Loucy (cell line): ENCODE measurements around the gene NKAIN2.

ENCODE experiments used
- H2AFZ ChIP-seq: fragments of 200-600 bp; sonication (generic); 2 replicates; pipeline ENCODE4 v1.6.0; 2016; ENCODE audit warnings: antibody characterized with exemption, mild to moderate bottlenecking, low read length, moderate library complexity
- H3F3A ChIP-seq: fragments of 200-600 bp; 2 replicates; pipeline ENCODE4 v1.6.0; 2016; ENCODE audit warnings: antibody characterized with exemption, low read depth, mild to moderate bottlenecking
- H3K27me3 ChIP-seq: fragments of 200-600 bp; sonication (generic); 2 replicates; pipeline ENCODE4 v1.6.1; 2014; ENCODE audit warnings: low read length, mild to moderate bottlenecking; ENCODE audit not compliant: insufficient read depth, poor library complexity, severe bottlenecking
- H3K36me3 ChIP-seq: fragments of 200-600 bp; sonication (generic); 2 replicates; pipeline ENCODE4 v1.6.1; 2016; ENCODE audit warnings: low read length; ENCODE audit not compliant: insufficient read depth
- H3K4me1 ChIP-seq: fragments of 200-600 bp; sonication (generic); 2 replicates; pipeline ENCODE4 v1.5.1; 2014; ENCODE audit warnings: low read length, mild to moderate bottlenecking; ENCODE audit not compliant: insufficient read depth, poor library complexity, severe bottlenecking
- H3K4me2 ChIP-seq: fragments of 200-600 bp; sonication (generic); 2 replicates; pipeline ENCODE4 v1.6.0; 2014; ENCODE audit warnings: antibody characterized with exemption, low read length, low read depth, mild to moderate bottlenecking; ENCODE audit not compliant: poor library complexity, severe bottlenecking
- H3K4me3 ChIP-seq: fragments of 200-600 bp; sonication (generic); 2 replicates; pipeline ENCODE4 v1.5.1; 2014; ENCODE audit warnings: low read length, mild to moderate bottlenecking, mixed read lengths; ENCODE audit not compliant: poor library complexity, severe bottlenecking
- H3K79me2 ChIP-seq: fragments of 200-600 bp; sonication (generic); 2 replicates; pipeline ENCODE4 v1.6.1; 2014; ENCODE audit warnings: low read length; ENCODE audit not compliant: insufficient read depth
- H3K9ac ChIP-seq: fragments of 200-600 bp; sonication (generic); 2 replicates; pipeline ENCODE4 v1.6.0; 2014; ENCODE audit warnings: mild to moderate bottlenecking, low read depth, low read length, moderate library complexity; ENCODE audit not compliant: poor library complexity, severe bottlenecking
- H3K9me2 ChIP-seq: fragments of 200-600 bp; sonication (generic); replicated peaks from 2 replicates; pipeline ENCODE4 v1.6.1; 2016; ENCODE audit warnings: low read depth, low read length, mixed read lengths
- H3K9me3 ChIP-seq: fragments of 200-600 bp; sonication (generic); 2 replicates; pipeline ENCODE4 v1.6.1; 2014; ENCODE audit warnings: mild to moderate bottlenecking, antibody characterized with exemption, low read length, low read depth; ENCODE audit not compliant: insufficient read depth
- H4K20me1 ChIP-seq: fragments of 200-600 bp; sonication (generic); 2 replicates; pipeline ENCODE4 v1.6.0; 2014; ENCODE audit warnings: antibody characterized with exemption, low read length, mild to moderate bottlenecking; ENCODE audit not compliant: insufficient read depth, poor library complexity, severe bottlenecking
- CTCF ChIP-seq: fragments of 200-600 bp; sonication (generic); conservative IDR thresholded peaks from 2 replicates; pipeline ENCODE4 v1.5.1; 2014; ENCODE audit warnings: mild to moderate bottlenecking, antibody characterized with exemption, low read length
- EZH2phosphoT487 ChIP-seq: fragments of 200-600 bp; IDR thresholded peaks from 2 replicates; pipeline ENCODE4 v1.6.1; 2018; ENCODE audit warnings: antibody characterized with exemption, mild to moderate bottlenecking, moderate library complexity, borderline replicate concordance

NKAIN2 gene

GRCh38 chr6:124052120-124052519, 248.5 kb downstream of the NKAIN2 start:
- Histone ChIP-seq H3K4me1 (peaks cover 22% of the 10 kb centered on the region), H3K36me3 (no peaks in the 10 kb centered on the region), H3K27me3 (no peaks in the 10 kb centered on the region), H3K9ac (no peak overlapping the region), H2AFZ (0 out of 2 replicates have a peak overlapping the region, but pooled peaks have one; percentile 13), H3K9me3 (no peaks in the 10 kb centered on the region), H3K9me2 (no peaks in the 10 kb centered on the region), H4K20me1 (no peaks in the 10 kb centered on the region), H3K4me3 (no peak overlapping the region), H3K79me2 (no peaks in the 10 kb centered on the region), H3F3A (no peaks in the 10 kb centered on the region), H3K4me2 (no peak overlapping the region)
- TF ChIP-seq EZH2phosphoT487 (no peak), CTCF (peak; percentile 24; the same call in 1 of the 2 replicates)

GRCh38 chr6:124053315-124053714, 249.7 kb downstream of the NKAIN2 start:
- Histone ChIP-seq H3F3A (no peaks in the 10 kb centered on the region), H3K9ac (no peak overlapping the region), H3K4me1 (peaks cover 22% of the 10 kb centered on the region), H3K4me3 (no peak overlapping the region), H3K27me3 (no peaks in the 10 kb centered on the region), H2AFZ (peak overlapping the region; percentile 32; the same call in 1 of the 2 replicates), H3K9me2 (no peaks in the 10 kb centered on the region), H3K79me2 (no peaks in the 10 kb centered on the region), H3K4me2 (no peak overlapping the region), H3K36me3 (no peaks in the 10 kb centered on the region), H3K9me3 (no peaks in the 10 kb centered on the region), H4K20me1 (no peaks in the 10 kb centered on the region)
- no peak for TF ChIP-seq EZH2phosphoT487
- TF ChIP-seq CTCF: no peak

- H3K9me2 ChIP-seq: no peaks in the 10 kb centered on the region
- peaks cover 22% of the 10 kb centered on the region for H3K4me1 ChIP-seq
- no peaks in the 10 kb centered on the region for H3K79me2 ChIP-seq
- H3K9ac ChIP-seq: peak overlapping the region; percentile 19
- no peaks in the 10 kb centered on the region for H3K9me3 ChIP-seq
- no peaks in the 10 kb centered on the region for H3K27me3 ChIP-seq
- H3K36me3 ChIP-seq: no peaks in the 10 kb centered on the region
- no peaks in the 10 kb centered on the region for H4K20me1 ChIP-seq
- H2AFZ ChIP-seq: peak overlapping the region; percentile 32
- TF ChIP-seq CTCF: no peak
- peak overlapping the region; percentile 40 for H3K4me2 ChIP-seq
- no peaks in the 10 kb centered on the region for H3F3A ChIP-seq
- peak overlapping the region; percentile 4 for H3K4me3 ChIP-seq
Observed at GRCh38 chr6:124054034-124054433, 250.4 kb downstream of the NKAIN2 start.
